Astrocyte of the cerebellum (primary cell): ENCODE measurements around the gene KCNE1.
"Not testable (repeated sequence)": the region's sequence is repeated elsewhere in the genome, so short reads cannot be mapped to it uniquely, and the experiment has no call there.

Experiments
- DNase-seq: peaks from one replicate; pipeline ENCODE4 v3.0.0-alpha.2; 2011; ENCODE audit warnings: low read depth
- H3K4me3 ChIP-seq: 2 replicates; pipeline ENCODE4 v1.5.1; 2011; ENCODE audit warnings: mild to moderate bottlenecking, low read depth, low read length, moderate library complexity
- in situ Hi-C: cut with HindIII; loops from 2 replicates; pipeline ENCODE4 v1.10.0; 2017; ENCODE audit warnings: low sequenced_read_pairs
- TF ChIP-seq, protein P1 (sequence below): IDR thresholded peaks from 2 replicates; pipeline ENCODE4 v1.5.1; 2012; ENCODE audit warnings: low read length, low read depth, moderate library complexity, mild to moderate bottlenecking; ENCODE audit errors: missing control alignments

Gene KCNE1

DNA sequence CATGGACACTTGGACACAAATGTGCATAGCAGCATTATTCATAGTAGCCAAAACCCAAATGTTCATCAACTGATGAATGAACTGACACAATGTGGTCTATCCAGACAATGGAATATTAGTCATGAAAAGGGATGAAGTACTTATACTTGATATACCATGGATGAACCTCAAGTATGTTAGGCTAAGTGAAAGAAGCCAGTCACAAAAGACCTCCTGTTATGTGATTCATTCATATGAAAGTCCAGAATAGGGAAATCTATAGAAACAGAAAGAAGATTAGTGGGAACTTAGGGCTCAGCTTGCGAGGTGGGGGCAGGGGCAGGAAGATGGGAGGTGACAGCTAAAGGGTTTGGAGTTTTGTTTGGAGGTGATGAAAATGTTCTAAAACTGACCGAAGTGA lies 7.4 kb downstream of the KCNE1 start:
- no peak overlapping the region for H3K4me3 ChIP-seq
- no peak for DNase-seq
- TF ChIP-seq, protein P1, sequence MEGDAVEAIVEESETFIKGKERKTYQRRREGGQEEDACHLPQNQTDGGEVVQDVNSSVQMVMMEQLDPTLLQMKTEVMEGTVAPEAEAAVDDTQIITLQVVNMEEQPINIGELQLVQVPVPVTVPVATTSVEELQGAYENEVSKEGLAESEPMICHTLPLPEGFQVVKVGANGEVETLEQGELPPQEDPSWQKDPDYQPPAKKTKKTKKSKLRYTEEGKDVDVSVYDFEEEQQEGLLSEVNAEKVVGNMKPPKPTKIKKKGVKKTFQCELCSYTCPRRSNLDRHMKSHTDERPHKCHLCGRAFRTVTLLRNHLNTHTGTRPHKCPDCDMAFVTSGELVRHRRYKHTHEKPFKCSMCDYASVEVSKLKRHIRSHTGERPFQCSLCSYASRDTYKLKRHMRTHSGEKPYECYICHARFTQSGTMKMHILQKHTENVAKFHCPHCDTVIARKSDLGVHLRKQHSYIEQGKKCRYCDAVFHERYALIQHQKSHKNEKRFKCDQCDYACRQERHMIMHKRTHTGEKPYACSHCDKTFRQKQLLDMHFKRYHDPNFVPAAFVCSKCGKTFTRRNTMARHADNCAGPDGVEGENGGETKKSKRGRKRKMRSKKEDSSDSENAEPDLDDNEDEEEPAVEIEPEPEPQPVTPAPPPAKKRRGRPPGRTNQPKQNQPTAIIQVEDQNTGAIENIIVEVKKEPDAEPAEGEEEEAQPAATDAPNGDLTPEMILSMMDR: no peak
- in situ Hi-C loops: no loop called here

- in situ Hi-C loops: no loop called here
- TF ChIP-seq, protein P1: no peak
- no peak overlapping the region for H3K4me3 ChIP-seq
- DNase-seq: no peak
Observed at GRCh38 chr21:34502480-34503106, 9.4 kb downstream of the KCNE1 start.

- H3K4me3 ChIP-seq: no peak overlapping the region
- TF ChIP-seq, protein P1: no peak
- in situ Hi-C loops: no loop called here
- no peak for DNase-seq
Observed at GRCh38 chr21:34501716-34502115, 10.3 kb downstream of the KCNE1 start.

GRCh38 chr21:34500191-34500590 lies 11.8 kb downstream of the KCNE1 start:
- in situ Hi-C loops: no loop called here
- DNase-seq: no peak
- H3K4me3 ChIP-seq: no peak overlapping the region
- TF ChIP-seq, protein P1: no peak

GRCh38 chr21:34499116-34499515 lies 12.9 kb downstream of the KCNE1 start:
- no peak overlapping the region for H3K4me3 ChIP-seq
- in situ Hi-C loops: no loop called here
- DNase-seq: no peak
- TF ChIP-seq, protein P1: no peak

GRCh38 chr21:34498623-34499022 lies 13.4 kb downstream of the KCNE1 start:
- TF ChIP-seq, protein P1: no peak
- H3K4me3 ChIP-seq: no peak overlapping the region
- in situ Hi-C loops: no loop called here
- DNase-seq: no peak

- DNase-seq, in situ Hi-C loops, H3K4me3 ChIP-seq: not testable (repeated sequence)
Observed at GRCh38 chr21:34483854-34484253, 28.2 kb downstream of the KCNE1 start.

GRCh38 chr21:34483435-34483834 lies 28.6 kb downstream of the KCNE1 start:
- H3K4me3 ChIP-seq, DNase-seq, in situ Hi-C loops: not testable (repeated sequence)

DNA sequence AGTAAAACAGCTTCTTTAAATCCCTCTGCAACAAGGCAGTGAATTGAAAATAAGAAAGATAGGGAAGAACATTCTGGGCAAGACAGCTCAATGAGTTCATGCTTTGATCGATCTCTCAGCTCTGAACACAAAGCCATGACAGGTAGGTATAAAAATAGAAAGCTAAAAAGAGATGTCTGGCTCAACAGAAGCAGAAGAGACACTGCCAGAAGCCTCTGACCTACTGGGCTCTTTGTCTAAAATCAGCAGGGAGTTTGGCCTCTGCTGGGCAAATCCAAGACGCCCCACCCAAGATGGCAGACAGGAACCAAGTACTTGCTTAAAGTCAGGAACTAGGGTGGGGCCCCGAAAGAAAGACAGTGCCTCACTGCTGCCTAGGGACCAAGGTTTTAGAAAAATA lies 44.7 kb downstream of the KCNE1 start:
- DNase-seq, in situ Hi-C loops, H3K4me3 ChIP-seq: not testable (repeated sequence)

GRCh38 chr21:34459426-34459825 lies 52.6 kb downstream of the KCNE1 start:
- in situ Hi-C loops, H3K4me3 ChIP-seq, DNase-seq: not testable (repeated sequence)

- H3K4me3 ChIP-seq, DNase-seq, in situ Hi-C loops: not testable (repeated sequence)
Observed at GRCh38 chr21:34458266-34458665, 53.7 kb downstream of the KCNE1 start.
